DOHH2 (cell line): ENCODE results near the gene KCNIP4.

Source experiments
- H3F3A ChIP-seq: fragments of 200-600 bp; sonication (generic), shearing (Covaris generic); 2 replicates; pipeline ENCODE4 v1.6.0; 2016; ENCODE audit warnings: antibody characterized with exemption, mild to moderate bottlenecking; ENCODE audit not compliant: control insufficient read depth, insufficient read depth
- H3K27ac ChIP-seq: fragments of 200-600 bp; sonication (generic); 2 replicates; pipeline ENCODE4 v1.5.1; 2014; ENCODE audit warnings: low read depth, mild to moderate bottlenecking, low read length, moderate library complexity
- H3K27me3 ChIP-seq: fragments of 200-600 bp; sonication (generic); 2 replicates; pipeline ENCODE4 v1.6.1; 2014; ENCODE audit warnings: mild to moderate bottlenecking, low read length, mixed read lengths; ENCODE audit not compliant: control insufficient read depth
- H3K36me3 ChIP-seq: fragments of 200-600 bp; sonication (generic); 2 replicates; pipeline ENCODE4 v1.6.1; 2014; ENCODE audit warnings: mild to moderate bottlenecking, low read length, moderate library complexity, mixed read lengths; ENCODE audit not compliant: control insufficient read depth
- H3K4me1 ChIP-seq: fragments of 200-600 bp; sonication (generic); 2 replicates; pipeline ENCODE4 v1.6.1; 2014; ENCODE audit warnings: mild to moderate bottlenecking, low read length, mixed read lengths; ENCODE audit not compliant: control insufficient read depth
- H3K4me2 ChIP-seq: fragments of 200-600 bp; sonication (generic); 2 replicates; pipeline ENCODE4 v1.6.0; 2014; ENCODE audit warnings: mild to moderate bottlenecking, low read length, moderate library complexity
- H3K4me3 ChIP-seq: fragments of 200-600 bp; sonication (generic); 2 replicates; pipeline ENCODE4 v1.5.1; 2014; ENCODE audit warnings: mild to moderate bottlenecking, low read length, mixed read lengths
- H3K79me2 ChIP-seq: fragments of 200-600 bp; sonication (generic); 2 replicates; pipeline ENCODE4 v1.6.1; 2014; ENCODE audit warnings: mild to moderate bottlenecking, low read length, mixed read lengths; ENCODE audit not compliant: control insufficient read depth
- H3K9me2 ChIP-seq: fragments of 200-600 bp; sonication (generic); replicated peaks from 2 replicates; pipeline ENCODE4 v1.6.1; 2014; ENCODE audit warnings: mild to moderate bottlenecking, low read length, mixed read lengths; ENCODE audit not compliant: control insufficient read depth
- H3K9me3 ChIP-seq: fragments of 200-600 bp; sonication (generic); 2 replicates; pipeline ENCODE4 v1.6.1; 2014; ENCODE audit warnings: antibody characterized with exemption, low read length, mixed read lengths; ENCODE audit not compliant: control insufficient read depth, insufficient read depth
- H4K20me1 ChIP-seq: fragments of 200-600 bp; sonication (generic); 2 replicates; pipeline ENCODE4 v1.6.0; 2014; ENCODE audit warnings: low read depth, mild to moderate bottlenecking, antibody characterized with exemption, low read length, moderate library complexity; ENCODE audit not compliant: control insufficient read depth, insufficient read depth
- EZH2phosphoT487 ChIP-seq: fragments of 200-600 bp; sonication (generic); IDR thresholded peaks from 2 replicates; pipeline ENCODE4 v1.6.1; 2017; ENCODE audit warnings: borderline replicate concordance, mild to moderate bottlenecking, antibody characterized with exemption, low read length, moderate library complexity, mixed read lengths
- TF ChIP-seq, protein P1 (sequence below): fragments of 200-600 bp; sonication (generic); IDR thresholded peaks from one replicate; pipeline ENCODE4 v1.5.1; 2014; ENCODE audit warnings: antibody characterized with exemption, mild to moderate bottlenecking, low read depth, low read length; ENCODE audit not compliant: poor library complexity, severe bottlenecking

Gene KCNIP4

DNA sequence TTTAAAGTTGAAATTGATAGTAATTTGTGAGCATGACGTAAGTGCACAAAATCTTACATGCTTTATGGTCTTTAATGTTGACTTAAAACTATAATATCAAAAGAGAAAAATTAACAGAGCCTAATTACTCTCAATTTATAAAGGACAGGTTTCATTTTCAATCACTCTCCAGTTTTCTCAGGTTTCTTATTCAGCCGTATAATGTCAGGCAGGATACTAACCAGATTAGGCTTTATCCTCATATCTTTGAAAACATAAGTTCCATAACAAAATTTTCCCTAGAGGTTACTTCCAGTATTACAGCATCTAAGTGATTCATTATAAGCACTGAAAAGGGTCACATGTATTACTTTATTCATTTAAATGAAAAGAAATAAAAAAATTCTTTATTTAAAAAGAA, 756.2 kb downstream of the KCNIP4 start:
- H3K9me2 ChIP-seq = no peaks in the 10 kb centered on the region
- H4K20me1 ChIP-seq = no peaks in the 10 kb centered on the region
- no peak overlapping the region for H3K4me2 ChIP-seq
- H3F3A ChIP-seq = no peaks in the 10 kb centered on the region
- H3K4me3 ChIP-seq = no peak overlapping the region
- no peak overlapping the region for H3K27ac ChIP-seq
- no peaks in the 10 kb centered on the region for H3K27me3 ChIP-seq
- no peaks in the 10 kb centered on the region for H3K9me3 ChIP-seq
- no peaks in the 10 kb centered on the region for H3K4me1 ChIP-seq
- no peaks in the 10 kb centered on the region for H3K79me2 ChIP-seq
- TF ChIP-seq, protein P1, sequence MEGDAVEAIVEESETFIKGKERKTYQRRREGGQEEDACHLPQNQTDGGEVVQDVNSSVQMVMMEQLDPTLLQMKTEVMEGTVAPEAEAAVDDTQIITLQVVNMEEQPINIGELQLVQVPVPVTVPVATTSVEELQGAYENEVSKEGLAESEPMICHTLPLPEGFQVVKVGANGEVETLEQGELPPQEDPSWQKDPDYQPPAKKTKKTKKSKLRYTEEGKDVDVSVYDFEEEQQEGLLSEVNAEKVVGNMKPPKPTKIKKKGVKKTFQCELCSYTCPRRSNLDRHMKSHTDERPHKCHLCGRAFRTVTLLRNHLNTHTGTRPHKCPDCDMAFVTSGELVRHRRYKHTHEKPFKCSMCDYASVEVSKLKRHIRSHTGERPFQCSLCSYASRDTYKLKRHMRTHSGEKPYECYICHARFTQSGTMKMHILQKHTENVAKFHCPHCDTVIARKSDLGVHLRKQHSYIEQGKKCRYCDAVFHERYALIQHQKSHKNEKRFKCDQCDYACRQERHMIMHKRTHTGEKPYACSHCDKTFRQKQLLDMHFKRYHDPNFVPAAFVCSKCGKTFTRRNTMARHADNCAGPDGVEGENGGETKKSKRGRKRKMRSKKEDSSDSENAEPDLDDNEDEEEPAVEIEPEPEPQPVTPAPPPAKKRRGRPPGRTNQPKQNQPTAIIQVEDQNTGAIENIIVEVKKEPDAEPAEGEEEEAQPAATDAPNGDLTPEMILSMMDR = no peak
- no peak for TF ChIP-seq EZH2phosphoT487
- H3K36me3 ChIP-seq = no peaks in the 10 kb centered on the region

DNA sequence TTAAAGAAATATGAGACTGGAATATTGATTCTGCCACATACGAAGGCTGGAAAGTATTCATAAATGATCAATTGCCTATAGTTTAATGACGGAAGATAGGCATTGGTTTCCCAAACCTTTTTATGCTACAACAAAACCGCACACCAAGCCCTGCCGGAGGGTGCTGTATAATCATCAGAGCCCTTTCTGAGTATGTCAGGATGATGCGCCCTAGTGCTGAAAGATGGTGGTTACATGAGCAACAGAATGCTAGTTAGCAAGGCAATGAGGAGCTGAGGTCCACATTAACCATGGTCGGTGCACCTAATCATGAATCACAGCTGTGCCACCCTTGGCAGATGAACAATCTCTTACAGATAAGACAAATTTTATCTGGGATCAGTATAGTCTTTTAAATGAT, 757.3 kb downstream of the KCNIP4 start:
- Histone ChIP-seq H3K4me2 (no peak overlapping the region), H3K79me2 (no peaks in the 10 kb centered on the region), H3K9me3 (no peaks in the 10 kb centered on the region), H3K4me3 (no peak overlapping the region), H3K27ac (no peak overlapping the region), H3K4me1 (no peaks in the 10 kb centered on the region), H3F3A (no peaks in the 10 kb centered on the region), H3K36me3 (no peaks in the 10 kb centered on the region), H3K27me3 (no peaks in the 10 kb centered on the region), H4K20me1 (no peaks in the 10 kb centered on the region), H3K9me2 (no peaks in the 10 kb centered on the region)
- TF ChIP-seq EZH2phosphoT487 = no peak
- TF ChIP-seq, protein P1 = no peak

DNA sequence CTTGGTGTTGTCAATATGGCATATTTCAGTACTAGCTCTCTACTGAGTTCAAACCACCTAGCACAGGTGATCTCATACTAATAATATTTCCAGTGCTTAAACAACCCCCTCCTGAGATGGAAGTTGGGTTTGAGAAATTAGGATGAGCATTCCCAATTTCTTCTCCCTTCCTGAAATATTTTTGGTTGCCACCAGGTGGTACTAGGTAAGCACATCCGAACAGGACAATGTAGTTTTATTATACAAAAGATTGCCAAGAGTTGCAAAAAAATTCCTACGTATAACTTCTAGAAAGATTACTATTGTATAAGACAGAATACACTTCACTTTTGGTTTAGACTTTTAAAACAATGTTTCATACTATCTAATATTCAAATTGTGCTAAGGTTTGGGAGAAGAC, 763.8 kb downstream of the KCNIP4 start:
- Histone ChIP-seq H3K36me3 (no peaks in the 10 kb centered on the region), H3K9me3 (no peaks in the 10 kb centered on the region), H3K9me2 (no peaks in the 10 kb centered on the region), H3K4me1 (no peaks in the 10 kb centered on the region), H3K79me2 (no peaks in the 10 kb centered on the region), H3K27ac (no peak overlapping the region), H3K4me3 (no peak overlapping the region), H3K27me3 (no peaks in the 10 kb centered on the region), H4K20me1 (no peaks in the 10 kb centered on the region), H3K4me2 (no peak overlapping the region), H3F3A (no peaks in the 10 kb centered on the region)
- TF ChIP-seq EZH2phosphoT487 = no peak
- TF ChIP-seq, protein P1 = no peak

DNA sequence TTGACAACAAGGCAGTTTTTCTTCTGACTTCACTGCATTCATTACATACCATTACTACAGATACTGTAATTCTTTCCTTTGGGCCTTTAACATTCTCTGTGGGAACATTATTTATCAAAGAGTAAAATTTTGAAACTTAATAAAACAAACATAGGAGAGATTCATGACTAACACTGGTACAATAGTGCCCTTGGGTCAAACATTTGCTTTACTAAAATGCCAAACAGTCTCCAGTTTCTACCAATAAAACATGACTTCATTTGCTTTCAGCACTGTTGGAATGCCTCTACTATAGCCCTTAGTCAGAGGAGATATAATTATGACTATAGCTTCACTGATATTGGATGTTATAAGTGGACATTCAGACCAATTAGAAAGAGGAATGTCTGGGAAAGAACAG, 766.9 kb downstream of the KCNIP4 start:
- Histone ChIP-seq H4K20me1 (no peaks in the 10 kb centered on the region), H3K27ac (no peak overlapping the region), H3K9me3 (no peaks in the 10 kb centered on the region), H3K36me3 (no peaks in the 10 kb centered on the region), H3K27me3 (no peaks in the 10 kb centered on the region), H3K4me3 (no peak overlapping the region), H3K9me2 (no peaks in the 10 kb centered on the region), H3K4me1 (no peaks in the 10 kb centered on the region), H3F3A (no peaks in the 10 kb centered on the region), H3K4me2 (no peak overlapping the region), H3K79me2 (no peaks in the 10 kb centered on the region)
- no peak for TF ChIP-seq EZH2phosphoT487
- TF ChIP-seq, protein P1 = no peak
